ENCODE measurements around the gene NUP93. TPM values are rescaled to one million over a fixed set of nuclear protein-coding genes. Genes with fewer than 3 reads are reported as not detected.

NUP93 gene
- total RNA-seq, 1 experiment from 2014 or later: 144 TPM

GRCh38 chr16:56852968-56853367, 123.0 kb downstream of the NUP93 start:
- no peak overlapping the region for H3K27ac ChIP-seq (ENCODE audit: low read depth, low read length)
- peaks cover 19 to 34% of the 10 kb centered on the region in 2 experiments for H3K4me1 ChIP-seq (ENCODE audit: control insufficient read depth in 1 of 2, insufficient read depth in 2 of 2, low read length in 2 of 2)
- no peak for DNase-seq (ENCODE audit: low read depth, low spot score)
- TF ChIP-seq SRF (IDR thresholded peaks at IDR 0.05; ENCODE audit: low read depth): no peak
- no peak for TF ChIP-seq YY1 (IDR thresholded peaks at IDR 0.05; ENCODE audit: extremely low read depth, insufficient replicate concordance, low read depth, low read length)
- no peak for TF ChIP-seq ZFX (IDR thresholded peaks at IDR 0.05)
- no peak for TF ChIP-seq POLR2AphosphoS5 (IDR thresholded peaks at IDR 0.05; ENCODE audit: low read depth, low read length)
- TF ChIP-seq FOSL1 (IDR thresholded peaks at IDR 0.05; ENCODE audit: low read depth): no peak
- no peak for TF ChIP-seq JUND (IDR thresholded peaks at IDR 0.05)
- no peak for TF ChIP-seq SP1 (IDR thresholded peaks at IDR 0.05; ENCODE audit: low read depth)
- TF ChIP-seq, protein P1, sequence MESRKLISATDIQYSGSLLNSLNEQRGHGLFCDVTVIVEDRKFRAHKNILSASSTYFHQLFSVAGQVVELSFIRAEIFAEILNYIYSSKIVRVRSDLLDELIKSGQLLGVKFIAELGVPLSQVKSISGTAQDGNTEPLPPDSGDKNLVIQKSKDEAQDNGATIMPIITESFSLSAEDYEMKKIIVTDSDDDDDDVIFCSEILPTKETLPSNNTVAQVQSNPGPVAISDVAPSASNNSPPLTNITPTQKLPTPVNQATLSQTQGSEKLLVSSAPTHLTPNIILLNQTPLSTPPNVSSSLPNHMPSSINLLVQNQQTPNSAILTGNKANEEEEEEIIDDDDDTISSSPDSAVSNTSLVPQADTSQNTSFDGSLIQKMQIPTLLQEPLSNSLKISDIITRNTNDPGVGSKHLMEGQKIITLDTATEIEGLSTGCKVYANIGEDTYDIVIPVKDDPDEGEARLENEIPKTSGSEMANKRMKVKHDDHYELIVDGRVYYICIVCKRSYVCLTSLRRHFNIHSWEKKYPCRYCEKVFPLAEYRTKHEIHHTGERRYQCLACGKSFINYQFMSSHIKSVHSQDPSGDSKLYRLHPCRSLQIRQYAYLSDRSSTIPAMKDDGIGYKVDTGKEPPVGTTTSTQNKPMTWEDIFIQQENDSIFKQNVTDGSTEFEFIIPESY (IDR thresholded peaks at IDR 0.05; ENCODE audit: extremely low read depth, insufficient replicate concordance, low read length): no peak
- TF ChIP-seq REST (IDR thresholded peaks at IDR 0.05; ENCODE audit: low read depth): no peak
- no peak for TF ChIP-seq CEBPB (IDR thresholded peaks at IDR 0.05; ENCODE audit: low read depth)
- TF ChIP-seq TCF7L2 (IDR thresholded peaks at IDR 0.05; ENCODE audit: borderline replicate concordance, extremely low read depth, insufficient read depth, insufficient read length): no peak
- TF ChIP-seq MAX (IDR thresholded peaks at IDR 0.05): no peak
- no peak for TF ChIP-seq CBX3 (IDR thresholded peaks at IDR 0.05; ENCODE audit: low read depth)
- TF ChIP-seq EZH2 (IDR thresholded peaks at IDR 0.05): no peak
- TF ChIP-seq SIN3A (IDR thresholded peaks at IDR 0.05; ENCODE audit: low read depth): no peak
- TF ChIP-seq EGR1 (IDR thresholded peaks at IDR 0.05; ENCODE audit: low read depth): no peak
- TF ChIP-seq ZNF274 (IDR thresholded peaks at IDR 0.05; ENCODE audit: low read depth, low read length): no peak
- no peaks in the 10 kb centered on the region for H3K79me2 ChIP-seq (ENCODE audit: insufficient read depth, low read length)
- no peaks in the 10 kb centered on the region for H4K20me1 ChIP-seq (ENCODE audit: insufficient read depth)
- H3K36me3 ChIP-seq (ENCODE audit: control insufficient read depth in 1 of 2, insufficient read depth in 2 of 2, low read length in 2 of 2): no peaks in the 10 kb centered on the region
- no peaks in the 10 kb centered on the region for H3K9me2 ChIP-seq (ENCODE audit: insufficient read depth)
- POLR2A ChIA-PET: no interaction called here
- H3K9me3 ChIP-seq (ENCODE audit: control insufficient read depth in 1 of 2, insufficient read depth in 1 of 2, low read depth in 1 of 2, low read length in 2 of 2): no peaks in the 10 kb centered on the region
- H2AFZ ChIP-seq (ENCODE audit: low read depth, low read length, poor library complexity, severe bottlenecking): no peak overlapping the region
- intact Hi-C loops (cut with micrococcal nuclease): loop anchor here (2.0 kb wide), 1 partner anchor 276 kb away; no protein-coding TSS in a partner anchor
- H3K27me3 ChIP-seq (ENCODE audit: insufficient read depth, low read length): no peaks in the 10 kb centered on the region
- no peak for ATAC-seq
- no peak overlapping the region for H3K4me3 ChIP-seq (replicated peaks in 1 of 2; ENCODE audit: low read depth in 1 of 2, low read length in 2 of 2)
- H3K9ac ChIP-seq (ENCODE audit: low read length): no peak overlapping the region
- no TSS peak for BruUV-seq (replicated peaks)
- no peak overlapping the region for H3K4me2 ChIP-seq (ENCODE audit: low read length)
- RAD21 ChIA-PET (ENCODE audit: low non-redundant PET in 1 of 2, low total read pairs in 2 of 2, uncharacterized antibody in 2 of 2, unreplicated experiment in 2 of 2): no interaction called here
- CTCF ChIA-PET: interaction anchor here (1.8 to 2.5 kb wide), 3 partner anchors 10 to 60 kb away, joined by 5 to 15 read pairs (median 6); no protein-coding TSS in a partner anchor

Data from HCT116 (cell line).